Stimulated activated CD4-positive, alpha-beta T cell treated with anti-CD3 and anti-CD28 coated beads, TNF-alpha, amount 100 ng/mL, for 48 hours (primary cell): ENCODE data around the gene TCEAL2.
"Not testable (repeated sequence)": the region's sequence is repeated elsewhere in the genome, so short reads cannot be mapped to it uniquely, and the experiment has no call there.

Experiments
- DNase-seq, 3 donors: peaks; one replicate each; pipeline ENCODE4 v3.0.0-alpha.2; 2020; ENCODE audit warnings: low read depth in 3 of 3

TCEAL2 gene

GRCh38 chrX:102125436-102125835 is at the start of gene TCEAL2:
Gene TCEAL2 (plus strand): TSS chrX:102125679. CDS start chrX:102126831, 1,152 bp downstream.
- DNase-seq: not testable (repeated sequence)

DNA sequence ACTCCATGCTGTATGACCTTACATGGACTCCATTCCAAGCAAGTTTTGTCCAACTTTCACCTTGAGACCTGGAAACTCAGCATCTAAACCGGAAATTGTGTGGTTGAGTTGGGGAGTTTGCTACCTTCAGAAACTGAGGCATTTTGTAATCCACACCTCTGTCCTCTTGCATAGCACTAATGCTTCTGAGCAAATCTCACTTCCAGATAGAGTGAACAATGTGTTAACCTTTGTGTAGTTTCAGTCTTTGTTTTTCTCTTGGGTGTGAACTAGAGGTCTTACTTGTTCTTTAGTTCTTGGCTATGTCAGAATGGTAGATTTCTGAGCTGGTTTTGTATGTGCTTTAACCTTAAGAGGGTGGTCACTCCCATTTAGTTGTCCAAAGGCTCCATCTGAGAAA is 48.1 kb upstream of the TCEAL2 start:
- no peak for DNase-seq

- DNase-seq: no peak
Observed at GRCh38 chrX:102085706-102086105, 39.8 kb upstream of the TCEAL2 start.

- DNase-seq: no peak
Observed at GRCh38 chrX:102113367-102113766, 12.1 kb upstream of the TCEAL2 start.

- DNase-seq: no peak
Observed at GRCh38 chrX:102115748-102116147, 9.7 kb upstream of the TCEAL2 start.

DNA sequence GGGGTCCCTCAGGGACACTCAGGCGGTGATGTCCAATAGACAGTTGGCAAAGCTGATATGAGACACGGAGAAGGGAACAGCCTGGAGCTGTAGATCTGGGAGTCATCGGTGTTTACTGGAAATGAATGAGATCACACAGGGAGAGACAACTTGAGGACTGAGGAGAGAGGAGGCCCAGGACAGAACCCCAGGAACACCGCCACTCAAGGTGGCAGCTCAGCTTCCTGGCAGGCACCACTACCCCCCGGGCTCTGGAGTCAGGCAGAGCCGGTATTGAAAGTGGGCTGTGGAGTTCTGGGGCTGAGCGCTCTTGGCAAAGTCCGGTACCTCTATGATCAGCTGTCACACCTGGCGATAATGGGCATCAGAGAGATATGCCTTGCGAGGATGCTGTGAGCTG is 465 bp upstream of the TCEAL2 start:
- DNase-seq: not testable (repeated sequence)

DNA sequence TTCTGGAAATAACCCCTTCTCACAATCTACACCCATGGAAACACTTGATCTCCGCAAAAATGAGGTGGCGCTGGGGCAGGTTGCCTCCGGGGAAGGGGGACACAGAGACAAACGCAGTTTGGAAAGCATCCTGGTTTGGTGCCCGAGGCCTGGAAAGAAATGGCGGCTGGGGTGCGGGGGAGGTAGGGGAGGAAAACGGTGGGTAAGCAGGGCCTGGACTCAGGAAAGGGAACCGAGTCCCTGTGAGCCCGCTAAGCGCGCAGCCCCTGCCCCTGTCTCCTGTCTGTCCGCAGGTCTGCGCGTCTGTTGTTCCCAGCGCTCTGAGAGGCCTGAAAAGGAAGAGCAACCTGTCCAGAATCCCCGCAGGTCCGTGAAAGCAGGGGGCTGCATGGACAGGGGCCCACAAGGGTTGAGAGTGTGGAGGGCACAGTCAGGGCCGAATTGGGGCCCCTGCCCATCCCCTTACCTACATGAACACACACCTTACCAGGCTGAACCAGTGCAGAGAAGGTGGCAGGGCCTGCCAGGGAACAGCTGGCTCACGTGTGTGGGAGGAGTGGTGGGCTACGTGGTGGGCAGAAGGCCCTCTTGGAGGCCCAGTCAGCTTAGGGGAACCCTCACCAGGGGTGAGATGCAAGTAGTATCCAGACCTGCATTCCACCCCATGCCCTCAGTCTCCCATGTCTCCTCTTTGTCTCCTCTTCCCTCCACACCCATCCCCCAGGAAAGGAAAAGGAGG is 770 bp downstream of the TCEAL2 start:
- DNase-seq: not testable (repeated sequence)

DNA sequence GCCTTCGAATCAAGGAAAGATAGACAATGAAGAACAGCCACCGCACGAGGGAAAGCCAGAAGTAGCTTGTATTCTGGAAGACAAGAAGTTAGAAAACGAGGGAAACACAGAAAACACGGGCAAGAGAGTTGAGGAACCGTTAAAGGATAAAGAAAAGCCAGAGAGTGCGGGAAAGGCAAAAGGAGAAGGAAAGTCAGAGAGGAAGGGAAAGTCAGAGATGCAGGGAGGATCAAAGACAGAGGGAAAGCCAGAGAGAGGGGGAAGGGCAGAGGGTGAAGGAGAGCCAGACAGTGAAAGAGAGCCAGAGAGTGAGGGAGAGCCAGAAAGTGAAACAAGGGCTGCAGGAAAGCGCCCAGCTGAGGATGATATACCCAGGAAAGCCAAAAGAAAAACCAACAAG is 1.4 kb downstream of the TCEAL2 start:
- DNase-seq: no peak

- no peak for DNase-seq
Observed at GRCh38 chrX:102129473-102129872, 4.0 kb downstream of the TCEAL2 start.

- no peak for DNase-seq
Observed at GRCh38 chrX:102138064-102138463, 12.6 kb downstream of the TCEAL2 start.

DNA sequence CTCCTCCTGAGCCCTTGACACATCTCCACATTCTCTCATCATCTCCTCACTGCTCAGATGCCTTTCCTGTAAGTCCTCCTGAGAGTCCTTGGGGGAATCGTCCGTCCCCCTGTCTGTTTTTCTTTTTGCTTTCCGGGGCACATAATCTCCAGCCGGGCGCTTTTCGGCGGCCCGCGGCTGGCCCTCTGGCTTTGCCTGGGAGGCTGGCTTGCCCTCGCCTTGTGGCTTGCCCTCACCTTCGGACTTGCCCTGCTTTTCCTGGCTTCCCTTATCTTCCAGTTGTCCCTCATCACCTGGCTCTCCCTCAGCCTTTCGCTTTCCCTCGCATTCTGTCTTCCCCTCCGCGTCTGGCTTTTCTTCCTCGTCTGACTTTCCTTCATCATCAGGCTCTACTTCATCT is 15.4 kb downstream of the TCEAL2 start:
- DNase-seq: not testable (repeated sequence)

DNA sequence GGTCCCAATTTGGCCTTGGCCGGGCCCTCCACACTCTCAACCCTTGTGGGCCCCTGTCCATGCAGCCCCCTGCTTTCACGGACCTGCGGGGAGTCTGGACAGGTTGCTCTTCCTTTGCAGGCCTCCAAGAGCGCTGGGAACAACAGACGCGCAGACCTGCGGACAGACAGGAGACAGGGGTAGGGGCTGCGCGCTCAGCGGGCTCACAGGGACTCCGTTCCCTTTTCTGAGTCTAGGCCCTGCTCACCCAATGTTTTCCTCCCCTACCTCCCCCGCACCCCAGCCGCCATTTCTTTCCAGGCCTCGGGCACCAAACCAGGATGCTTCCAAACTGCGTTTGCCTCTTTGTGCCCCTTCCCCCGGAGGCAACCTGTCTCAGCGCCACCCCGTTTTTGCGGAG is 16.2 kb downstream of the TCEAL2 start:
- DNase-seq: not testable (repeated sequence)

- DNase-seq: not testable (repeated sequence)
Observed at GRCh38 chrX:102142274-102142673, 16.8 kb downstream of the TCEAL2 start, which contains the start of gene TCEAL6. Gene TCEAL6 (minus strand): TSS chrX:102142481.

DNA sequence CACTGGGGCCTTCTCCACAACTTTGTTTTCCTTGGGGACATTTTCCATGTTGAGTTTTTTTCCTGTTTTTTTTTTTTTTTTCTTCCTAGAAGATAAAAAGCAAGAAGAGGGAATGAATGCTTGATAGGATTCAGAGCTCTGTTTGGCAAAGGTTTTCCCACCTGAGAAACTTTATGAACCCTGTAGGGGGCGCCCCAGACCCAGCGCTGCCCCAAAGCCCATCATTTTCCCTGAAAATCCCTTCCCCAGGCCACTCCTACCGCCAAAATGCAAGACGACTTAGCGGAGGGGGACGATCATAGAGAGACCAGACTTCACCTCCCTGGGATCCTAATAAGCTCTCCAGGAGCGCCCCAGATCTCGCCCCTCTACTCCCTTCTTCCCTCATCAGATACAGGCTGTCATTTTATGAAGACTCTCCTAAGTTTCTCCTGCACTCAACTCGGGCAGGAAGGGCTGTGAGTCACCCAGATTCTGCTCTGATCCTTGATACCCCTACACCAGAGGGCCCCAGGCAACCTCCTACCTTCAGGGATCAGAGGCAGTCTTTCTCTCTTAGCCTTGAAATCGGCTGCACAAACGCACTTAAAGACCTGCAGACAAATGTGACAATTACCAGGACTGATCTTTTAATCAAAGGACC is 28.9 kb downstream of the TCEAL2 start:
- peak in 1 of 3 donors; percentile 6 for DNase-seq

GRCh38 chrX:102154900-102155805 is 29.7 kb downstream of the TCEAL2 start:
- peak in 1 of 3 donors; percentile 8 for DNase-seq

GRCh38 chrX:102155806-102156179 is 30.3 kb downstream of the TCEAL2 start, which contains the start of gene BEX5:
Gene BEX5 (minus strand): TSS chrX:102155977. CDS start chrX:102154265, 1,712 bp downstream.
- peak in 1 of 3 donors; percentile 37 for DNase-seq
